ENCODE data around the gene CSK.

- TF ChIP-seq CTCF (conservative IDR thresholded peaks at IDR 0.05; ENCODE audit: low read length) (peak; percentile 89), EZH2phosphoT487 (IDR thresholded peaks at IDR 0.05; ENCODE audit: borderline replicate concordance) (no peak)
These were observed 13.0 kb upstream of the CSK start for GRCh38 chr15:74768771-74769342.
